HL-60/S4 treated with phorbol 12-myristate 13-acetate at 8.2 ng/mL for 4 days and 3 days (cell line): ENCODE results near the gene SCGB1D2.
"Not testable (repeated sequence)": the region's sequence is repeated elsewhere in the genome, so short reads cannot be mapped to it uniquely, and the experiment has no call there.

Experiments used
- in situ Hi-C: fragments of 300-500 bp; cut with MboI; formaldehyde crosslinking; loops from 2 replicates; pipeline ENCODE4 v1.15.0; 2022; ENCODE audit warnings: low sequenced_read_pairs

Gene SCGB1D2

GRCh38 chr11:62242021-62242420 lies at the start of gene SCGB1D2:
TSS of gene SCGB1D2 (plus strand) at chr11:62242239. CDS start at chr11:62242308, 69 bp downstream.
- in situ Hi-C loops: no loop called here

- in situ Hi-C loops: no loop called here
Observed at GRCh38 chr11:62193952-62194351, 48.1 kb upstream of the SCGB1D2 start.

GRCh38 chr11:62195010-62195409 lies 47.0 kb upstream of the SCGB1D2 start:
- in situ Hi-C loops: not testable (repeated sequence)

GRCh38 chr11:62195945-62196344 lies 46.1 kb upstream of the SCGB1D2 start:
- in situ Hi-C loops: no loop called here

- in situ Hi-C loops: not testable (repeated sequence)
Observed at GRCh38 chr11:62197400-62197799, 44.6 kb upstream of the SCGB1D2 start.

GRCh38 chr11:62201376-62201775 lies 40.7 kb upstream of the SCGB1D2 start:
- in situ Hi-C loops: no loop called here

- in situ Hi-C loops: no loop called here
Observed at GRCh38 chr11:62202910-62203309, 39.1 kb upstream of the SCGB1D2 start.

GRCh38 chr11:62204430-62204829 lies 37.6 kb upstream of the SCGB1D2 start:
- in situ Hi-C loops: no loop called here

- in situ Hi-C loops: no loop called here
Observed at GRCh38 chr11:62205441-62205840, 36.6 kb upstream of the SCGB1D2 start.

GRCh38 chr11:62206276-62207066 lies 35.6 kb upstream of the SCGB1D2 start:
- in situ Hi-C loops: not testable (repeated sequence)

- in situ Hi-C loops: no loop called here
Observed at GRCh38 chr11:62208785-62209144, 33.3 kb upstream of the SCGB1D2 start.

GRCh38 chr11:62217191-62217748 lies 24.8 kb upstream of the SCGB1D2 start:
- in situ Hi-C loops: no loop called here

- in situ Hi-C loops: no loop called here
Observed at GRCh38 chr11:62221498-62221897, 20.5 kb upstream of the SCGB1D2 start.

- in situ Hi-C loops: no loop called here
Observed at GRCh38 chr11:62223095-62223494, 18.9 kb upstream of the SCGB1D2 start.

GRCh38 chr11:62233730-62234129 lies 8.3 kb upstream of the SCGB1D2 start:
- in situ Hi-C loops: no loop called here

- in situ Hi-C loops: no loop called here
Observed at GRCh38 chr11:62236187-62236586, 5.9 kb upstream of the SCGB1D2 start.

GRCh38 chr11:62237499-62237898 lies 4.5 kb upstream of the SCGB1D2 start:
- in situ Hi-C loops: no loop called here

- in situ Hi-C loops: no loop called here
Observed at GRCh38 chr11:62238151-62238550, 3.9 kb upstream of the SCGB1D2 start.

GRCh38 chr11:62241095-62241494 lies 944 bp upstream of the SCGB1D2 start:
- in situ Hi-C loops: no loop called here

- in situ Hi-C loops: no loop called here
Observed at GRCh38 chr11:62245271-62245753, 3.3 kb downstream of the SCGB1D2 start.

GRCh38 chr11:62251698-62252097 lies 9.7 kb downstream of the SCGB1D2 start:
- in situ Hi-C loops: no loop called here

GRCh38 chr11:62253999-62254542 lies 12.0 kb downstream of the SCGB1D2 start:
- in situ Hi-C loops: no loop called here
